ENCODE data around the gene APBA2. TPM values are rescaled to one million over a fixed set of nuclear protein-coding genes. Genes with fewer than 3 reads are reported as not detected.

Gene APBA2
- total RNA-seq, 4 donors from 2014 or later = 1.1 to 2.4 (median 1.3) TPM

GRCh38 chr15:29140475-29141307, 254.9 kb downstream of the APBA2 start:
- TF ChIP-seq, protein P1, sequence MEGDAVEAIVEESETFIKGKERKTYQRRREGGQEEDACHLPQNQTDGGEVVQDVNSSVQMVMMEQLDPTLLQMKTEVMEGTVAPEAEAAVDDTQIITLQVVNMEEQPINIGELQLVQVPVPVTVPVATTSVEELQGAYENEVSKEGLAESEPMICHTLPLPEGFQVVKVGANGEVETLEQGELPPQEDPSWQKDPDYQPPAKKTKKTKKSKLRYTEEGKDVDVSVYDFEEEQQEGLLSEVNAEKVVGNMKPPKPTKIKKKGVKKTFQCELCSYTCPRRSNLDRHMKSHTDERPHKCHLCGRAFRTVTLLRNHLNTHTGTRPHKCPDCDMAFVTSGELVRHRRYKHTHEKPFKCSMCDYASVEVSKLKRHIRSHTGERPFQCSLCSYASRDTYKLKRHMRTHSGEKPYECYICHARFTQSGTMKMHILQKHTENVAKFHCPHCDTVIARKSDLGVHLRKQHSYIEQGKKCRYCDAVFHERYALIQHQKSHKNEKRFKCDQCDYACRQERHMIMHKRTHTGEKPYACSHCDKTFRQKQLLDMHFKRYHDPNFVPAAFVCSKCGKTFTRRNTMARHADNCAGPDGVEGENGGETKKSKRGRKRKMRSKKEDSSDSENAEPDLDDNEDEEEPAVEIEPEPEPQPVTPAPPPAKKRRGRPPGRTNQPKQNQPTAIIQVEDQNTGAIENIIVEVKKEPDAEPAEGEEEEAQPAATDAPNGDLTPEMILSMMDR (IDR thresholded peaks at IDR 0.05; ENCODE audit: low read depth) = no peak

DNA sequence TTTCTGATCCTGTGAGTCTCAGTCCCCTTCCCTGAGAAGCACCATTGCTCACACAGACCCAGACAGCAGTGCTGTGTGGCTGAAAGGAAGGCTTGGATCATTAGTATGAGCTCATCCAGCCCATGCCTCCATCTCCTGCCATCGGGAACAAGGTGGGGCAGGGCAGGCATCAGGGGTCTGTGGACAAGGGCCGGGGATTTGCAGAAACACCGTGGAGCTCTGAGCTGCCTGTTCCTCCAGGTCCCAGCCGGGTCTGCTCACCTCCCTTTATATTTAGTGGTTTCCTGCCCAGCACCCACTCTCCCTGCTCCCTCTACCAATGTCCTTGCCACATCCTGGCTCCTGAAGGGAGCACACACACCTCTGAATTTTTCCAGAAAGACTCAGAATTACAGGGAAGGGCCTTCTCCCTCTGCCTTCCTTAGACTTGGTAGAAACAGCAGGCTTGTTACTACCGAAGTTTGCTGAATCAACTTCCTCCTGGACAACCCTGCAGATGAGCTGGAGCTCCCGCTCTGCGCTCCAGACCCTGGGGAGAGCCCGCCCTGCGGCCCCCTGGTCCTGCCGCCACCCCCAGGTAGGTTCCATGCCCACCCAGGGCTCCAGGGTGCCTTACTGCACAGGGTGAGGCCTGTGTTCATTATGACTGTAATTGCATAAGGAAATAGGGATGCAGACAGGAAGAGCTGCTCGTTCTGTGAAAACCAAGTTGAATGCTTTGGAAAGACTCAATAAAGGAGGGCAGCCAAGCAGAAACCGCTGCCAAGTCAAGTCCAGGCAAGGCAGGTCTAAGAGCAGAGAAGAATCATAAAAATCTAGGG, 255.7 kb downstream of the APBA2 start:
- TF ChIP-seq, protein P1 (IDR thresholded peaks at IDR 0.05; ENCODE audit: low read depth) = no peak

DNA sequence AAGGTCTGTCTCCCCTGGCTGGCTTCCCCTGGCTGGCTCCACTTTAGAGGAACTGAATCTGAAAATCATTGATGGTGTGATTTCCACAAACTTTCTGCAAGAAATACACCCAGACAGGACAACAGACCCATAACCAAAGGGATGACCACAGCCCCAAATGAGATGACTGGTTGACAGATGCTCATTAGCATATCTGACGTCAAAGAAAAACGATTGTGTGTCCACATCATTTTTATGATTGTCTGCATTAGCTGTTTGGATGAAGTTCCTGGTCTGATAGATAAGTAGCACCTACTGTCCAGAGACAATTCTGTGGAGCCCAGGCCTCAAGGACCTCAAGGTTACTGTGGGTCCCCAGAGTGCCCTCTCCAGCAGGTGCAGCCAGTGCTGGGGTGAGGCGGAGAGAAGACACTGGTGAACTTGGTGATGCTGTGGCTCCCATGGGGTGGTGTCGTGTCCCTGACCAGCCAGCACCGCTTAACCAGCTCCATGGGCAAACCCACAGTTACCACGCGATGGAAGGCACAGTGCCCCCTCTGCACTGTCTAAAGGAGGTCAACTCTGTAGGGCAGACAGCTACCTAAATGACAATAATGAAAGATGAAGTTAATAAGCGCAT, 256.5 kb downstream of the APBA2 start:
- TF ChIP-seq, protein P1 (IDR thresholded peaks at IDR 0.05; ENCODE audit: low read depth) = no peak

DNA sequence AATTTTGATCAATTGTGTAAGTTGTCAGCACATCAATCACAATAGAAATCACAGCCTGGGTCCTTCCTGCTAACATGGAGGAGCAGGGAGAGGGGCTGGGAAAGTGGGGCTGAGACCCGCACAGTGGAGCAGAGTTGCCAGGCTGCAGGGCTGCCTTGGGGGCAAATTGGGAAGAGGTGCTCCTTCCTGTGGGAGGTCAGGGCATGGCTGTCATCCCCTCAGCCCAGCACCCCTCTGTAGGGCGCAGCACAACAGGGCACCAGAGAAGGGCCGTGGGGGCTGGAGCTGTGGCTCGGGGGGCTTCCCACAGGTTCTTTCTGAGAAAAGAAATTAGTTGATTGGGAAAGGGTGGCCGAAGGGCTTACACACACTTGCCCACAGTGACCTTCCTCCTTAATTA, 257.5 kb downstream of the APBA2 start:
- TF ChIP-seq, protein P1 (IDR thresholded peaks at IDR 0.05; ENCODE audit: low read depth) = no peak

DNA sequence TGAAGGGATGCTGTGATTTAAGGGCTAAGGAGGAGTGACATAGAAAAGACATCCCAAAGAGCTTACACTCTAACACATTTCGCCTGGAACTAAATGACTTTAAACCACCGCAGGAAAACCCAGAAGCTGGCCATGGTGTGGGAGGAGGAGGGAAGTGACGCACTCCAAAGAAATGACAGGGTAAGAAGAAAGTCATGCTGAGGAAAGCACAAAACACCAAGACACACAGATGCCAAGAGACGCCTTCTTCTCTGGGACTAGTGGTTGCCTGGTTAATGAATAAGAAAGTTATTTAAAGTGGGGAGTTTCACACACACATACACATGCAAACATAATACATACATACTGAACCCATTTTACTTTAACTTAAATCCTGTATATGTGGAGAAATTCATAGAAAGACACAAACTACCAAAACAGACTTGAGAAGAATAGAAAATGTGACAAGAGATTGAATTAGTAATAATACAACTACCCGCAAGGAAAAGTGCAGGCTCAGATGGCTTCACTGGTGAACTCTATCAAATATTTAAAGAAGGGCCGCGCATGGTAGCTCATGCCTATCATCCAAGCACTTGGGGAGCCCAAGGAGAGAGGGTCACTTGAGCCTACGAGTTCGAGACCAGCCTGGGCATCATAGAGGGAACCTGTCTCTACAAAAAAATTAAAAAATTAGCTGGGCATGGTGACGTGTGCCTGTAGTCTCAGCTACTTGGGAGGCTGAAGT, 258.3 kb downstream of the APBA2 start:
- TF ChIP-seq, protein P1 (IDR thresholded peaks at IDR 0.05; ENCODE audit: low read depth) = no peak

- TF ChIP-seq, protein P1 (IDR thresholded peaks at IDR 0.05; ENCODE audit: low read depth) = no peak
Measured at GRCh38 chr15:29149738-29150075, 263.9 kb downstream of the APBA2 start.

Measured in subcutaneous adipose tissue (tissue), 4 donors.